A549 (cell line): Measurements from ENCODE around the gene MOB2. TPM values are rescaled to one million over a fixed set of nuclear protein-coding genes. Genes with fewer than 3 reads are reported as not detected.

Experiments
- ATAC-seq, 2 experiments: fragments of 200-7000 bp in 1 of 2; fragments of >200 bp in 1 of 2; cut with Nextera tagmentation in 1 of 2; cut with Tn5 transposase in 1 of 2; 3 replicates each; pipeline versions ENCODE4 v1.8.0 to v1.9.1; 2018 to 2020; ENCODE audit warnings: mild to moderate bottlenecking in 1 of 2, moderate library complexity in 1 of 2
- CTCF ChIA-PET: fragments of 300-600 bp; sonication (Branson Sonifier 250); formaldehyde crosslinking; extraction: SDS; loops from one replicate; lab custom pipeline; 2021; ENCODE audit warnings: antibody characterized with exemption, inconsistent platforms; lab: Yijun Ruan, JAX
- POLR2A ChIA-PET: fragments of 350-600 bp; formaldehyde crosslinking; extraction: SDS; loops from one replicate; lab custom pipeline; 2021; ENCODE audit warnings: antibody characterized with exemption, inconsistent platforms; lab: Yijun Ruan, JAX
- DNase-seq, 2 experiments: peaks; one replicate each; pipeline versions ENCODE4 v3.0.0 to v3.0.0-alpha.2; 2011 to 2016; ENCODE audit warnings: low read depth in 1 of 2, low spot score in 1 of 2
- FAIRE-seq: peaks from 2 replicates; lab custom pipeline; 2011; peaks lifted over from hg19 to GRCh38; lab: Jason Lieb, UNC
- H3K27ac ChIP-seq, 2 experiments: fragments of >200 bp; sonication (Bioruptor Twin); formaldehyde crosslinking; 3 replicates each; pipeline ENCODE4 v1.5.1; 2016 to 2017
- H3K4me1 ChIP-seq: fragments of >200 bp; sonication (Bioruptor Twin); formaldehyde crosslinking; 3 replicates; pipeline ENCODE4 v1.6.1; 2016
- H3K4me2 ChIP-seq: fragments of >200 bp; sonication (Bioruptor Twin); formaldehyde crosslinking; 3 replicates; pipeline ENCODE4 v1.6.1; 2016
- H3K4me3 ChIP-seq: fragments of >200 bp; sonication (Bioruptor Twin); formaldehyde crosslinking; 3 replicates; pipeline ENCODE4 v1.5.1; 2016
- H3K9me3 ChIP-seq: fragments of >200 bp; sonication (Bioruptor Twin); formaldehyde crosslinking; 3 replicates; pipeline ENCODE4 v1.6.1; 2016
- BHLHE40 ChIP-seq: IDR thresholded peaks from 2 replicates; pipeline ENCODE4 v1.6.1; 2012; ENCODE audit warnings: low read depth, low read length, inconsistent platforms
- CBX2 ChIP-seq: fragments of 200-600 bp; sonication (generic); IDR thresholded peaks from 2 replicates; pipeline ENCODE4 v1.6.1; 2016; ENCODE audit warnings: low read depth, mild to moderate bottlenecking, borderline replicate concordance
- FOSB ChIP-seq: fragments of 250-450 bp; sonication (Bioruptor Pico); IDR thresholded peaks from 2 replicates; pipeline ENCODE4 v1.5.0; 2020; ENCODE audit warnings: mild to moderate bottlenecking, moderate library complexity
- FOXS1 ChIP-seq: fragments of 250-450 bp; sonication (Bioruptor Pico); IDR thresholded peaks from 2 replicates; pipeline ENCODE4 v1.5.0; 2020; ENCODE audit warnings: mild to moderate bottlenecking, moderate library complexity
- GATA3 ChIP-seq: IDR thresholded peaks from 2 replicates; pipeline ENCODE4 v1.6.1; 2012; ENCODE audit warnings: borderline replicate concordance
- HEYL ChIP-seq: fragments of 250-450 bp; sonication (Bioruptor Pico); IDR thresholded peaks from 2 replicates; pipeline ENCODE4 v1.8.0; 2021; ENCODE audit warnings: mild to moderate bottlenecking, moderate library complexity
- HOXA7 ChIP-seq: fragments of 250-450 bp; sonication (Bioruptor Pico); IDR thresholded peaks from 2 replicates; pipeline ENCODE4 v1.5.0; 2020; ENCODE audit warnings: mild to moderate bottlenecking, moderate library complexity
- HOXB5 ChIP-seq: fragments of 250-450 bp; sonication (Bioruptor Pico); IDR thresholded peaks from 2 replicates; pipeline ENCODE4 v1.5.0; 2020; ENCODE audit warnings: mild to moderate bottlenecking, moderate library complexity
- KDM1A ChIP-seq: fragments of 200-600 bp; sonication (generic); IDR thresholded peaks from 2 replicates; pipeline ENCODE4 v1.6.1; 2016; ENCODE audit warnings: low read depth, mild to moderate bottlenecking
- MAZ ChIP-seq: fragments of 150-350 bp; IDR thresholded peaks from 2 replicates; pipeline ENCODE4 v1.6.1; 2014; ENCODE audit warnings: antibody characterized with exemption, low read depth, low read length, borderline replicate concordance
- NFE2L2 ChIP-seq: fragments of 150-350 bp; conservative IDR thresholded peaks from 2 replicates; pipeline ENCODE4 v1.6.1; 2014; ENCODE audit warnings: low read length
- NPAS2 ChIP-seq: fragments of 250-450 bp; sonication (Bioruptor Pico); IDR thresholded peaks from 2 replicates; pipeline ENCODE4 v1.8.0; 2022; ENCODE audit warnings: mild to moderate bottlenecking, moderate library complexity, borderline replicate concordance
- SMC3 ChIP-seq: fragments of >200 bp; sonication (Bioruptor Twin); formaldehyde crosslinking; IDR thresholded peaks from 3 replicates; pipeline ENCODE4 v1.6.1; 2018; ENCODE audit warnings: inconsistent platforms
- TP53 ChIP-seq: fragments of 250-450 bp; sonication (Bioruptor Pico); IDR thresholded peaks from 2 replicates; pipeline ENCODE4 v1.5.0; 2021; ENCODE audit warnings: mild to moderate bottlenecking, moderate library complexity
- WGBS: methylation state at CpG from one replicate; pipeline ENCODE4 v1.1.6; 2017; ENCODE audit errors: missing lambda C conversion rate; 5-methylcytosine and 5-hydroxymethylcytosine counted together
- polyA plus RNA-seq, 4 experiments: library from polyadenylated mRNA; depleted of rRNA in 3 of 4; stranded (reverse); fragments of >200 nt; fragmentation: RNase III in 1 of 4; extraction: RNeasy Plus Mini Kit Qiagen cat#74134 plus additional on column Dnase treatment in 1 of 4; gene quantifications; 2 replicates in 3 of 4; 3 replicates in 1 of 4; pipeline ENCODE4 v1.2.3, GENCODE V29; 2011 to 2017
- TF ChIP-seq, protein P1 (sequence below): IDR thresholded peaks from 2 replicates; pipeline ENCODE4 v1.6.1; 2012; ENCODE audit warnings: low read depth, borderline replicate concordance
- TF ChIP-seq, protein P2 (sequence below): fragments of 200-600 bp; sonication (generic); IDR thresholded peaks from 2 replicates; pipeline ENCODE4 v1.6.1; 2016; ENCODE audit warnings: antibody characterized with exemption, mild to moderate bottlenecking, moderate library complexity
- TF ChIP-seq, protein P3 (sequence below): fragments of 250-450 bp; sonication (Bioruptor Pico); IDR thresholded peaks from 2 replicates; pipeline ENCODE4 v1.5.0; 2021; ENCODE audit warnings: mild to moderate bottlenecking, moderate library complexity, borderline replicate concordance
- TF ChIP-seq, protein P4 (sequence below): IDR thresholded peaks from 2 replicates; pipeline ENCODE4 v1.6.1; 2012
- TF ChIP-seq, protein P5 (sequence below): fragments of 150-350 bp; IDR thresholded peaks from 2 replicates; pipeline ENCODE4 v1.6.1; 2014; ENCODE audit warnings: low read depth, mild to moderate bottlenecking, low read length

MOB2 gene
- polyA plus RNA-seq, 2 of the 4 experiments (the other 2 are of a cell fraction): 25.4 to 38.2 TPM

DNA sequence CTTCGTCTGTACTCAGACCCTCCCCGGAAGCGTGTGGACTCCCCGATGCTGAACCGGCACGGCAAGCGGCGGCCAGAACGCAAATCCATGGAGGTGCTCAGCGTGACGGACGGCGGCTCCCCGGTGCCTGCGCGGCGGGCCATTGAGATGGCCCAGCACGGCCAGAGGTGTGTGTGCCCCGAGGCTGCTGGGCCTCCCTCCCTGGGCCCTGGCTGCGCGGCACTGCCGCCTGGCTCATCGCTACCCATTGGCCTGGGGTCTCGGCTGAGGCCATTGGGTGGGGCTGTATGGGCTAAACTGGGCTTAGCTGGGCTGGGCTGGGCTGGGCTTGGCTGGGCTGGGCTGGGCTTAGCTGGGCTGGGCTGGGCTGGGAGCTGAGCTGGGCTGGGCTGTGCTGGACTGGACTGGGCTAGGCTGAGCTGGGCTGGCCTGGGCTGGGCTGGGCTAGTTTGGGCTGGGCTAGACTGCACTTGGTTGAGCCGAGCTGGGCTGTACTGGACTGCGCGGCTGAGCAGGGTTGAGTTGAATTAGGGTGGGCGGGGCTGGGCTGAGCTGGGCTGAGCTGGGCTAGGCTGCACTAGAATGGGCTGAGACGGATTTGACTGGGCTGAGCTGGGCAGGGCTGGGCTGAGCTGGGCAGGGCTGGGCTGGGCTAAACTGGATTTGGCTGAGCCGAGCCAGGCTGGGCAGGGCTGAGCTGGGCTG is 40.7 kb downstream of the MOB2 start:
- ChIA-PET CTCF (interaction anchor here (0.5 kb wide), 1 partner anchor 590 kb away, joined by 3 read pairs; no protein-coding TSS in a partner anchor), POLR2A (no interaction called here)
- peak; percentile 50 to 53 for ATAC-seq
- no peak for TF ChIP-seq CBX2
- no peak for TF ChIP-seq TP53
- no peak for TF ChIP-seq SMC3
- TF ChIP-seq HOXB5 (CRISPR knock-in tag): no peak
- no peak for TF ChIP-seq NFE2L2
- TF ChIP-seq, protein P1, sequence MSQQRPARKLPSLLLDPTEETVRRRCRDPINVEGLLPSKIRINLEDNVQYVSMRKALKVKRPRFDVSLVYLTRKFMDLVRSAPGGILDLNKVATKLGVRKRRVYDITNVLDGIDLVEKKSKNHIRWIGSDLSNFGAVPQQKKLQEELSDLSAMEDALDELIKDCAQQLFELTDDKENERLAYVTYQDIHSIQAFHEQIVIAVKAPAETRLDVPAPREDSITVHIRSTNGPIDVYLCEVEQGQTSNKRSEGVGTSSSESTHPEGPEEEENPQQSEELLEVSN: no peak
- TF ChIP-seq MAZ: no peak
- TF ChIP-seq, protein P2, sequence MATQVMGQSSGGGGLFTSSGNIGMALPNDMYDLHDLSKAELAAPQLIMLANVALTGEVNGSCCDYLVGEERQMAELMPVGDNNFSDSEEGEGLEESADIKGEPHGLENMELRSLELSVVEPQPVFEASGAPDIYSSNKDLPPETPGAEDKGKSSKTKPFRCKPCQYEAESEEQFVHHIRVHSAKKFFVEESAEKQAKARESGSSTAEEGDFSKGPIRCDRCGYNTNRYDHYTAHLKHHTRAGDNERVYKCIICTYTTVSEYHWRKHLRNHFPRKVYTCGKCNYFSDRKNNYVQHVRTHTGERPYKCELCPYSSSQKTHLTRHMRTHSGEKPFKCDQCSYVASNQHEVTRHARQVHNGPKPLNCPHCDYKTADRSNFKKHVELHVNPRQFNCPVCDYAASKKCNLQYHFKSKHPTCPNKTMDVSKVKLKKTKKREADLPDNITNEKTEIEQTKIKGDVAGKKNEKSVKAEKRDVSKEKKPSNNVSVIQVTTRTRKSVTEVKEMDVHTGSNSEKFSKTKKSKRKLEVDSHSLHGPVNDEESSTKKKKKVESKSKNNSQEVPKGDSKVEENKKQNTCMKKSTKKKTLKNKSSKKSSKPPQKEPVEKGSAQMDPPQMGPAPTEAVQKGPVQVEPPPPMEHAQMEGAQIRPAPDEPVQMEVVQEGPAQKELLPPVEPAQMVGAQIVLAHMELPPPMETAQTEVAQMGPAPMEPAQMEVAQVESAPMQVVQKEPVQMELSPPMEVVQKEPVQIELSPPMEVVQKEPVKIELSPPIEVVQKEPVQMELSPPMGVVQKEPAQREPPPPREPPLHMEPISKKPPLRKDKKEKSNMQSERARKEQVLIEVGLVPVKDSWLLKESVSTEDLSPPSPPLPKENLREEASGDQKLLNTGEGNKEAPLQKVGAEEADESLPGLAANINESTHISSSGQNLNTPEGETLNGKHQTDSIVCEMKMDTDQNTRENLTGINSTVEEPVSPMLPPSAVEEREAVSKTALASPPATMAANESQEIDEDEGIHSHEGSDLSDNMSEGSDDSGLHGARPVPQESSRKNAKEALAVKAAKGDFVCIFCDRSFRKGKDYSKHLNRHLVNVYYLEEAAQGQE: no peak
- no peak for TF ChIP-seq KDM1A
- TF ChIP-seq FOSB (CRISPR knock-in tag): no peak
- no peak for TF ChIP-seq FOXS1 (CRISPR knock-in tag)
- TF ChIP-seq HEYL: no peak
- no peak for TF ChIP-seq BHLHE40
- TF ChIP-seq, protein P3, sequence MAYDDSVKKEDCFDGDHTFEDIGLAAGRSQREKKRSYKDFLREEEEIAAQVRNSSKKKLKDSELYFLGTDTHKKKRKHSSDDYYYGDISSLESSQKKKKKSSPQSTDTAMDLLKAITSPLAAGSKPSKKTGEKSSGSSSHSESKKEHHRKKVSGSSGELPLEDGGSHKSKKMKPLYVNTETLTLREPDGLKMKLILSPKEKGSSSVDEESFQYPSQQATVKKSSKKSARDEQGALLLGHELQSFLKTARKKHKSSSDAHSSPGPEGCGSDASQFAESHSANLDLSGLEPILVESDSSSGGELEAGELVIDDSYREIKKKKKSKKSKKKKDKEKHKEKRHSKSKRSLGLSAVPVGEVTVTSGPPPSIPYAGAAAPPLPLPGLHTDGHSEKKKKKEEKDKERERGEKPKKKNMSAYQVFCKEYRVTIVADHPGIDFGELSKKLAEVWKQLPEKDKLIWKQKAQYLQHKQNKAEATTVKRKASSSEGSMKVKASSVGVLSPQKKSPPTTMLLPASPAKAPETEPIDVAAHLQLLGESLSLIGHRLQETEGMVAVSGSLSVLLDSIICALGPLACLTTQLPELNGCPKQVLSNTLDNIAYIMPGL (CRISPR knock-in tag): no peak
- TF ChIP-seq, protein P4, sequence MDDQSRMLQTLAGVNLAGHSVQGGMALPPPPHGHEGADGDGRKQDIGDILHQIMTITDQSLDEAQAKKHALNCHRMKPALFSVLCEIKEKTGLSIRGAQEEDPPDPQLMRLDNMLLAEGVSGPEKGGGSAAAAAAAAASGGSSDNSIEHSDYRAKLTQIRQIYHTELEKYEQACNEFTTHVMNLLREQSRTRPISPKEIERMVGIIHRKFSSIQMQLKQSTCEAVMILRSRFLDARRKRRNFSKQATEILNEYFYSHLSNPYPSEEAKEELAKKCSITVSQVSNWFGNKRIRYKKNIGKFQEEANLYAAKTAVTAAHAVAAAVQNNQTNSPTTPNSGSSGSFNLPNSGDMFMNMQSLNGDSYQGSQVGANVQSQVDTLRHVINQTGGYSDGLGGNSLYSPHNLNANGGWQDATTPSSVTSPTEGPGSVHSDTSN: no peak
- TF ChIP-seq GATA3: no peak
- TF ChIP-seq NPAS2 (CRISPR knock-in tag): no peak
- TF ChIP-seq, protein P5, sequence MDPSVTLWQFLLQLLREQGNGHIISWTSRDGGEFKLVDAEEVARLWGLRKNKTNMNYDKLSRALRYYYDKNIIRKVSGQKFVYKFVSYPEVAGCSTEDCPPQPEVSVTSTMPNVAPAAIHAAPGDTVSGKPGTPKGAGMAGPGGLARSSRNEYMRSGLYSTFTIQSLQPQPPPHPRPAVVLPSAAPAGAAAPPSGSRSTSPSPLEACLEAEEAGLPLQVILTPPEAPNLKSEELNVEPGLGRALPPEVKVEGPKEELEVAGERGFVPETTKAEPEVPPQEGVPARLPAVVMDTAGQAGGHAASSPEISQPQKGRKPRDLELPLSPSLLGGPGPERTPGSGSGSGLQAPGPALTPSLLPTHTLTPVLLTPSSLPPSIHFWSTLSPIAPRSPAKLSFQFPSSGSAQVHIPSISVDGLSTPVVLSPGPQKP: no peak
- no peak for TF ChIP-seq HOXA7 (CRISPR knock-in tag)
- WGBS: 92% methylated on average over 20 of the region's 30 CpGs
- no peak overlapping the region for H3K27ac ChIP-seq
- no peaks in the 10 kb centered on the region for H3K4me1 ChIP-seq
- no peak for FAIRE-seq
- no peaks in the 10 kb centered on the region for H3K9me3 ChIP-seq
- peak in 1 of 2 experiments; percentile 21 for DNase-seq
- H3K4me3 ChIP-seq: no peak overlapping the region
- H3K4me2 ChIP-seq: no peak overlapping the region
